MG63 (cell line): ENCODE results near the gene C20orf202. TPM values are rescaled to one million over a fixed set of nuclear protein-coding genes. Genes with fewer than 3 reads are reported as not detected.

Experiments used
- DNase-seq: peaks from one replicate; pipeline ENCODE4 v3.0.0-alpha.2; 2020
- H3K27me3 ChIP-seq: fragments of 250-450 bp; sonication (Bioruptor Pico); 2 replicates; pipeline ENCODE4 v1.5.1; 2020; ENCODE audit warnings: mild to moderate bottlenecking, moderate library complexity
- H3K36me3 ChIP-seq: fragments of 250-450 bp; sonication (Bioruptor Pico); 2 replicates; pipeline ENCODE4 v1.5.1; 2020; ENCODE audit warnings: mild to moderate bottlenecking, moderate library complexity
- H3K4me3 ChIP-seq: fragments of 250-450 bp; sonication (Bioruptor Pico); 2 replicates; pipeline ENCODE4 v1.5.1; 2020; ENCODE audit warnings: mild to moderate bottlenecking, moderate library complexity
- H3K9me3 ChIP-seq: fragments of 250-450 bp; sonication (Bioruptor Pico); 2 replicates; pipeline ENCODE4 v1.5.1; 2020; ENCODE audit warnings: mild to moderate bottlenecking, moderate library complexity
- total RNA-seq: library from RNA; depleted of rRNA; stranded (reverse); fragments of >200 nt; shearing (Covaris generic); gene quantifications from 2 replicates; pipeline ENCODE4 v1.2.3, GENCODE V29; 2014; ENCODE audit warnings: low replicate concordance; rRNA removed

Gene C20orf202
- total RNA-seq, result not detected in 2 replicates

GRCh38 chr20:1202762-1203504 lies at the start of gene C20orf202:
C20orf202 (plus strand) TSS chr20:1203454; CDS start chr20:1203586, 132 bp downstream.
- Histone ChIP-seq H3K4me3 (no peak within 1 kb of the TSS), H3K9me3 (no peaks in the 10 kb centered on the region), H3K36me3 (no peaks in the 10 kb centered on the region), H3K27me3 (no peaks in the 10 kb centered on the region)
- DNase-seq, result no peak

DNA sequence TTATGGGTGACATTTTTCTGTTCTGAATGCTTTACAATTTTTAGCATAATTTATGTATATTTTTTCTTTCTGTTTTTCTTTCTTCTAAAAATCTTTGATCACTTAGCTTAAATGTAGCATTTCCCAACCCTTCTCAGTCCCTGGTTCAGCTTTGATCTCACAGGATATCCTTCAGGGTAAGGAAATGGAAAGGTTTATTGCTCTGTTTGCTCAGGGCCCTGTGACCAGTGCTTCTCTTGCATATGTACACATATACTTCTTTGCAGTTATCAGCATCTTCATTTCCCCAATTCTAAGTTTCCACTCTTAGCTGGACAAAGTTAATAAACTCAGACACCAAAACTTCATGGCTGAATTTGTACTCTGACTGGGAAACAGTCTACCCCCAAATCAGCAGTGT lies 49.0 kb upstream of the C20orf202 start:
- no peak overlapping the region for H3K4me3 ChIP-seq
- no peaks in the 10 kb centered on the region for H3K9me3 ChIP-seq
- H3K36me3 ChIP-seq, result peaks cover 13% of the 10 kb centered on the region
- no peak for DNase-seq
- H3K27me3 ChIP-seq, result no peaks in the 10 kb centered on the region

GRCh38 chr20:1154691-1155090 lies 48.6 kb upstream of the C20orf202 start:
- Histone ChIP-seq H3K4me3 (no peak overlapping the region), H3K9me3 (no peaks in the 10 kb centered on the region), H3K27me3 (no peaks in the 10 kb centered on the region), H3K36me3 (peaks cover 13% of the 10 kb centered on the region)
- DNase-seq, result no peak

GRCh38 chr20:1155342-1155741 lies 47.9 kb upstream of the C20orf202 start:
- Histone ChIP-seq H3K36me3 (peaks cover 13% of the 10 kb centered on the region), H3K27me3 (no peaks in the 10 kb centered on the region), H3K9me3 (no peaks in the 10 kb centered on the region), H3K4me3 (no peak overlapping the region)
- DNase-seq, result no peak

GRCh38 chr20:1160496-1160895 lies 42.8 kb upstream of the C20orf202 start:
- Histone ChIP-seq H3K36me3 (peaks cover 8% of the 10 kb centered on the region; the same call in 1 of the 2 replicates), H3K9me3 (no peaks in the 10 kb centered on the region), H3K27me3 (no peaks in the 10 kb centered on the region), H3K4me3 (no peak overlapping the region)
- DNase-seq, result no peak

DNA sequence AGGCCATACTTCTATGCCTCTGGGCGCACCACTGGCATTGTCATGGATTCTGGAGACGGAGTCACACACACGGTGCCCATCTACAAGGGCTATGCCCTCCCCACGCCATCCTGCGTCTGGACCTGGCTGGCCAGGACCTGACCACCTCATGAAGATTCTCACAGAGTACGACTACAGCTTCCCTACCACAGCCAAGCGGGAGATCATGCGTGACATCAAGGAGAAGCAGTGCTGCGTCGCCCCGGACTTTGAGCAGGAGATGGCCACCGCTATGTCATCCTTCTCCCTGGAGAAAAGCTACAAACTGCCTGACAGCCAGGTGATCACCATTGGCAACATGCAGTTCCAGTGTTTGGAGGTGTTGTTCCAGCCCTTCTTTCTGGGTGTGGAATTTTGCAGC lies 42.3 kb upstream of the C20orf202 start:
- H3K27me3 ChIP-seq, result no peaks in the 10 kb centered on the region
- no peak for DNase-seq
- no peaks in the 10 kb centered on the region for H3K9me3 ChIP-seq
- H3K36me3 ChIP-seq, result peaks cover 3% of the 10 kb centered on the region; the same call in 1 of the 2 replicates
- H3K4me3 ChIP-seq, result no peak overlapping the region

- Histone ChIP-seq H3K4me3 (no peak overlapping the region), H3K9me3 (no peaks in the 10 kb centered on the region), H3K36me3 (no peaks in the 10 kb centered on the region), H3K27me3 (no peaks in the 10 kb centered on the region)
- DNase-seq, result no peak
Measured at GRCh38 chr20:1163105-1163504, 40.1 kb upstream of the C20orf202 start.

DNA sequence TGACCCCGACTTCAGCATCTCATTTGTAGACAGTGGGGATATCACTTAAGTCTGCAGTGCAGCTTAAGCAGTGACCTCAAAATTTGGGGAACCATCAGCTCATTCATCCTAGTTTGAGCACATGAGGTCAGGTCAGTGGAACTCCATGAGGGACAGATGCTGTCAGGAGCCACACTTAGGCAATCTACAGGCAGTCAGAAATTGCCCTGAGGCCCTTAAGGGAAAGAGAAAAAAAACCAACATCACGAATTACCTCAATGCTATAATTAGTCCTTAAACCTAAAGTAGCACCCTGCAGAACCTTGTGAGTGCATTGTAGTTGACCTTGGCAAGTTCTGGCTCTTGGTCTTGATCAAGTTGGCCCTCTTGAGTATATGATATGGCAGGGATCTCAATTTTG lies 39.6 kb upstream of the C20orf202 start:
- no peaks in the 10 kb centered on the region for H3K36me3 ChIP-seq

GRCh38 chr20:1164871-1165270 lies 38.4 kb upstream of the C20orf202 start:
- no peak for DNase-seq
- no peak overlapping the region for H3K4me3 ChIP-seq
- no peaks in the 10 kb centered on the region for H3K36me3 ChIP-seq
- H3K27me3 ChIP-seq, result no peaks in the 10 kb centered on the region
- no peaks in the 10 kb centered on the region for H3K9me3 ChIP-seq

More for the DNA sequence above, 39.6 kb upstream of the C20orf202 start:
- DNase-seq, result no peak
- H3K9me3 ChIP-seq, result no peaks in the 10 kb centered on the region
- no peaks in the 10 kb centered on the region for H3K27me3 ChIP-seq
- no peak overlapping the region for H3K4me3 ChIP-seq

DNA sequence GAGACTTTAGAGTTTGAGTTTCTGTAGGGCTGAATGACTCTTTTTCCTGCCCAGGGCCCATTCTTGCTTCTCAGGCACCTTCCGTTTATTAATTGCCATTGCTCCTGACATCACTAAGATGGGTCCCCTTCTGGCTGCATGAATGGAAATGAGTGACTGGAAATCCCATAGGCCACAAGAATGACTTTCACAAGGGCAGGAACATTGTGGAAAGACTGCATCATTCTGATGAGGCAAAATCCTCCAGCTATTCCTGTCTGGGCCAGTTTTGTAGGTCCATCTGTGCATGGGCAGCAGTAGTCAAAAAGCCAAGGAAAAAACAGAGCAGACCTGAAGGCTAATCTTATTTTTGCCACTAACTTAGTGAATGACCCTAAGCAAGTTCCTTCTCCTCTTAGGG lies 37.7 kb upstream of the C20orf202 start:
- Histone ChIP-seq H3K36me3 (no peaks in the 10 kb centered on the region), H3K9me3 (no peaks in the 10 kb centered on the region), H3K27me3 (no peaks in the 10 kb centered on the region), H3K4me3 (no peak overlapping the region)
- no peak for DNase-seq

GRCh38 chr20:1165941-1166340 lies 37.3 kb upstream of the C20orf202 start:
- Histone ChIP-seq H3K27me3 (no peaks in the 10 kb centered on the region), H3K36me3 (no peaks in the 10 kb centered on the region; the same call in 1 of the 2 replicates), H3K9me3 (no peaks in the 10 kb centered on the region), H3K4me3 (no peak overlapping the region)
- no peak for DNase-seq

DNA sequence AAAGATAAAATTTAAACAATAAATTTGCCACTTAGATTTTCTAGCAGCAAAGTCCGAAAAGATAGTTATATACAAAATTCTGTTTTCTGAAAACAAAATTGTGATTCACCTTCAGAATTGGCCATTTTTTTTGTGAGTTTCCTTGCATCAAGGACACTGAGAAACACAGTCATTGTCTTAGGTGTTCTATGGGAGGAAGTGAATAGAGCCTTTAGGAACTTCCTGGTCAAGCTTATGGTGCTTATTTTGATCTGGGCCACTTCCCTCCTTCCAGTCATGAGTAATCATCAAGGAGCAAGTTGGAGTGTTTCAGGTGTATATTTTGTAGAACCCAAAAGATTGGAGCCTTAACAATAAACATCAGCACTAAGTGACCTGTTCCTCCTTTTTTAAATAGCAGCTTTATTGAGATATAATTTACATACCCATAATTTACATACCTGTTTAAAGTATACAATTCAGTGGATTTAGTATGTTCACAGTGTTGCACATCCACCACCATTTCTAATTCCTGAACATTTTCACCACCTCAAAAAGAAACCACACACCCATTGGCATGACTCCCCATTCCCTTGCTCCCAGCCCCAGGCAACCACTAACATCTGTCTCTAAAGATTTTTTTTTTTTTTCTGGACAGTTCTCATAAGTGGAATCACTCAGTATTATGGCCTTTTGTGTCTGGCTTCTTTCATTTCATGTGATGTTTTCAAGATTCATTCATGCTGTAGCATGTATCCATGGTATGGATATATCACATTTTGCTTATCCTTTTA lies 36.1 kb upstream of the C20orf202 start:
- no peaks in the 10 kb centered on the region; the same call in 1 of the 2 replicates for H3K36me3 ChIP-seq
- DNase-seq, result no peak

DNA sequence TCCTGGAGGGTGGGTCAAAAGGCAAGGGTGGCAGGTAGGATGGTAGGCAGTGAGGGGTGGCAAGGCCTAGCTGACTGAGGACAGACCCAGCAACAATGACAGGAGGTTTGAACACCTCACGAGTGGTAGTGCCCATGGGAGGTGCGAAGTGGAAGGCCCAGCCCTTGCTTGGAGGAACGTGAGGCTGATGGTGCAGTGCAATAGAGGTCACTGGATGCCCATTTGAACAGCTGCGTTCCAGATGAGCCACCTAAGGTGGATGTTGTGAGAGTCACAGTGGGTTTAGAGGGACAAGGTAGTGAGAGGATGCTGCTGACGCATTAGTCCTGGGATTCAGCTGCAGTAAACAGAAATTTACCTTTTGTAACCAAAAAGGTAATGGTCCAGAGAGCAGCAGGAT lies 34.0 kb upstream of the C20orf202 start:
- no peaks in the 10 kb centered on the region for H3K27me3 ChIP-seq
- no peaks in the 10 kb centered on the region; the same call in 1 of the 2 replicates for H3K36me3 ChIP-seq
- H3K4me3 ChIP-seq, result no peak overlapping the region
- H3K9me3 ChIP-seq, result no peaks in the 10 kb centered on the region
- DNase-seq, result no peak

More for the DNA sequence above, 36.1 kb upstream of the C20orf202 start:
- no peaks in the 10 kb centered on the region for H3K27me3 ChIP-seq
- H3K9me3 ChIP-seq, result no peaks in the 10 kb centered on the region
- no peak overlapping the region for H3K4me3 ChIP-seq

GRCh38 chr20:1171461-1172093 lies 31.7 kb upstream of the C20orf202 start:
- no peaks in the 10 kb centered on the region for H3K9me3 ChIP-seq
- H3K27me3 ChIP-seq, result no peaks in the 10 kb centered on the region
- DNase-seq, result no peak
- H3K4me3 ChIP-seq, result no peak overlapping the region
- H3K36me3 ChIP-seq, result no peaks in the 10 kb centered on the region; the same call in 1 of the 2 replicates

DNA sequence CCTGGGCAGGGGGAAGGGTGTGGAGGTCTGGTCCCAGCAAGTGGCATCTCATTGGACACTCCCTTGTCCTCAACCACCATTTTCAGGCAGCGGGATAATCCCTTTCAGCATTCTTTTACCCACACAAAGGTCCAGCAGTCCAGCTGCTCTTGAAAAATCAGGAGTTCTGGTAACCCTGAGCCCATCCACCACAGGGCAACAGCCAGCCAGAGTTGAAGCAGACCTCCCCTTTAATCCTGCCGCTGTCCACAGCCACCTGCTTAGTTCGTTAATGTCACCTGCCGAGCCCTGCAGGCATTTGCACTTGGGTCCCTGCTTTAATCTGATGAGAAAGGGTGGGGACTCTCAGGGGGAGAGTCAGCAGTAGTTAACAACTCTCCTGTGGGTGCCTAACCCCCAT lies 29.6 kb upstream of the C20orf202 start:
- Histone ChIP-seq H3K36me3 (no peaks in the 10 kb centered on the region; the same call in 1 of the 2 replicates), H3K9me3 (no peaks in the 10 kb centered on the region), H3K4me3 (no peak overlapping the region), H3K27me3 (no peaks in the 10 kb centered on the region)
- DNase-seq, result no peak

GRCh38 chr20:1174787-1175186 lies 28.5 kb upstream of the C20orf202 start:
- H3K9me3 ChIP-seq, result no peaks in the 10 kb centered on the region
- no peak overlapping the region for H3K4me3 ChIP-seq
- H3K36me3 ChIP-seq, result no peaks in the 10 kb centered on the region; the same call in 1 of the 2 replicates
- no peak for DNase-seq
- no peaks in the 10 kb centered on the region for H3K27me3 ChIP-seq

DNA sequence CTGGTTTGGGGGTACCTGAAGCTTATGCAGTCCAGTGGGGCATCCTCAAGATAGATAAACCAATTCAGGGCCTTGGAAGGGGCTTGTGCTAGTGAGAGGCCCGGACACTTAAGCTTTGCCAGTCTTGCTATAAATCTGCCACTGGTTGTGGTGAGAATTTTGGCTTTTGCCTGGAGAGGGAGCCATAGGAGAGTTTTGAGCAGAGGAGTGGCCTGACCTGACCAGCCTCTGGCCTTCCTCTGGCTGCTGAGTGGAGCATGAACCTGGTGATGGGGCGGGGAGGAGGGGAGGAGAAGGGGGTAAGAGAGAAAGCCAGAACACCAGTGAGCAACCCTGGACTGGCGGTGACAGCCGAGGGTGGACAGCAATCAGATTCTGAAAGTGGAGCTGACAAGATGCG lies 25.6 kb upstream of the C20orf202 start:
- H3K27me3 ChIP-seq, result no peaks in the 10 kb centered on the region
- H3K4me3 ChIP-seq, result no peak overlapping the region
- H3K36me3 ChIP-seq, result no peaks in the 10 kb centered on the region
- DNase-seq, result peak; percentile 5
- H3K9me3 ChIP-seq, result no peaks in the 10 kb centered on the region
